NCI-H187 (cell line): ENCODE measurements around the gene EP300.
"Not testable (repeated sequence)": the region's sequence is repeated elsewhere in the genome, so short reads cannot be mapped to it uniquely, and the experiment has no call there.

Experiments used
- DNase-seq, 2 experiments: peaks; one replicate each; lab custom pipeline; 2025; lab: John Stamatoyannopoulos, UW

EP300 gene

DNA sequence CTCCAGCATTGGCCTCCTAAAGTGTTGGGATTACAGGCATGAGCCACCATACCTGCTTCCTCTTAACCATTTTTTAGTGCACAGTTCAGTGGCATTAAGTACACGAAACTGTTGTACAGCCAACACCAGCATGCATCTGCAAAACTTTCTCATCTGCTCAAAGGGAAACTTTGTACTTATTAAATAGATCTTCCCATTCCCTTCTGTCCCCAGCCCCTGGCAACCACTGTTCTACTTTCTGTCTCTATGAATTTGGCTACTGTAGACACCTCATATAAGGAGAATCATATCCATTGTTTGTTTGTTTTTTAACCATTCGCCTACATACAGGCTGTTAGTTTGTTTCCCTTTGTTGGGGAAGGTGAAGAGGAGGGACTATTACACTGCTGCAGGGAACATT lies 6.5 kb upstream of the EP300 start:
- no peak for DNase-seq

DNA sequence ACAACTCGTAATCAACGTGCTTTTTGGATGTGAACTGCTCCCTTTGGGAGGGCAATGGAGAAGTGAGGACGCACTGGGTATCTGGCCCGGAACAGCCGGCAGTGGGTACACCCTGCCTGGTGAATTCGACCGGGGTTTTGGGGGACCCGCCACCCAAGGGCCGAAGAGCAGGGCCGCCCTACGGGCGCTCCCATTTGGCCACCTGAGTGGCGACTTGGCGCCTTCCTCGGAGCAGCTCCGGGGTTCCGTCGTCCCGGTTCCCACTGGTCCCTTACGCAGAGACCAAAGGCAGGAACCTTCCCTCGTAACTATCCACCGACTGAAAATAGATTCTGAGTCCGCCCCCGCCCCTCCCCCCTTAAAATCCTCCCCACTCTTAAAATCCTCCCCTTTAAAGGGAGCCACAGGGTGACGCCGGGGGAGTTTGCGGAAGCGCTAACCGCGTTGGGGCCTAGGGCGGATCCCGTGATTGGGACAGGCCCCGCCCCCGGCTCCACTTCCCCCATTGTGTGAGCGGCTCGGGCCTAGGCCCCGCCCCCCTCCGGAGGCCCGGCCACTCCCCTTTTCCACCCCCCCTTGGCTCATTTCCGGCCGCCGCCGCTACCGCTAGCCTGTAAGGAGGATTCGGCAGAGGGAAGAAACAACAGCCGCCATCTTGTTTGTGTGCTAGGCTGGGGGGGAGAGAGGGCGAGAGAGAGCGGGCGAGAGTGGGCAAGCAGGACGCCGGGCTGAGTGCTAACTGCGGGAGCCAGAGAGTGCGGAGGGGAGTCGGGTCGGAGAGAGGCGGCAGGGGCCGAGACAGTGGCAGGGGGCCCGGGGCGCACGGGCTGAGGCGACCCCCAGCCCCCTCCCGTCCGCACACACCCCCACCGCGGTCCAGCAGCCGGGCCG lies 1.0 kb upstream of the EP300 start:
- DNase-seq, result peak; percentile 78 to 93

DNA sequence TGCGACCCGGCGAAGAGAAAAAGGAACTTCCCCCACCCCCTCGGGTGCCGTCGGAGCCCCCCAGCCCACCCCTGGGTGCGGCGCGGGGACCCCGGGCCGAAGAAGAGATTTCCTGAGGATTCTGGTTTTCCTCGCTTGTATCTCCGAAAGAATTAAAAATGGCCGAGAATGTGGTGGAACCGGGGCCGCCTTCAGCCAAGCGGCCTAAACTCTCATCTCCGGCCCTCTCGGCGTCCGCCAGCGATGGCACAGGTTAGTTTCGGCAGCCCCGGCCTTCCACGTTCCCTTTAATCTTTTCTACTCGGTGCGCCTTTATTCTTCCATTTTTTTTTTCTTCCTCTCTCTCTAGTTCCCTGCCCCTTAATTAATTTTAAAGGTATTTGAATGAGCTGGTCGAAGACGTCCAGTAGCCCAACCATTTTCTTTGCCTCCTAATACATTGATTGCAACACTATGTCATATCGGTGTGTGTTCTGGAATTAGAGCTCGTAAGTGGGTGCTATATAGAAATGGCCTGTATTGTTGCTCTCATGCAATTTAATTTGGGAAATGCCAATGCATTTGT lies 537 bp downstream of the EP300 start:
- DNase-seq, result no peak

DNA sequence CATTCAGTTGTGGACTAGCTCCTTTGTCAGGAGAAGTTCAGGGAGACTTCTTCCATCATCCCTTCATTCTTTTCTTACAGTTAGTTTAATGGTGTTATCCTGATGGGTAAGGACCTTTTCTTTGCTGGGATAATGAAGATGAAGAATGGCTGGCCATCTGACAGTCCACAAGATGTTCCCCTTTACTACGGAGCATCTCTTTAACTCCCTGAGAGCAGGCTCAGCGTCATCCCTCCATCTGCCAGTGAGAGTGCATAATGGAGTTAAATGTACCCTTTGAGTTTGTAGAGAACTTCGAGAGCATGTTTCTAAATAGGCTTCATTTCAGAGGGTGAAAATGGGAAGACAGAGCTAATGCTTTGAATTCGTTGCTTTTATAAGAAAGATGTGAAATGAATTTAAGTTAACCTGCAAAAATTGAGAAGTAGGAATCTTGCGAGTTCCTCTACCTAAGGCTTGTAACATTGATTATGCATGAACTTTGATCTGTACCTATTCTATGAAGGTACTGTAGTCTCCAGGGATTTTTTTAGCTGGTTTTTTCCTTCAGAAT lies 1.7 kb downstream of the EP300 start:
- no peak for DNase-seq

DNA sequence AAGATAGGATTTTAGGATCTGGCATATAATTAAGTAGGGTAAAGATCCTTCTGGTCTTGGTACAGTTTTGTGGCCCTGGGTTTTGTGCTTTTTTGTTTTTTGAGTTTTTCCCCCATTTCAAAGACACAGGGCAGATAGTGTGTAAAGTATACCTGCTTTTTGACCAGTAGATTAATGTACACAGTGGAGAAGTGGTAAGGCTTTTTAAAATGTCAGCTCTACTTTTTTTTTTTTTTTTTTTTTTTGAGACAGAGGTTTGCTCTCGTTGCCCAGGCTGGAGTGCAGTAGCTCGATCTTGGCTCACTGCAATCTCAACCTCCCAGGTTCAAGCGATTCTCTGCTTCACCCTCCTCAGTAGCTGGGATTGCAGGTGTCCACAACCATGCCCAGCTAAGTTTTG lies 4.0 kb downstream of the EP300 start:
- DNase-seq, result no peak

DNA sequence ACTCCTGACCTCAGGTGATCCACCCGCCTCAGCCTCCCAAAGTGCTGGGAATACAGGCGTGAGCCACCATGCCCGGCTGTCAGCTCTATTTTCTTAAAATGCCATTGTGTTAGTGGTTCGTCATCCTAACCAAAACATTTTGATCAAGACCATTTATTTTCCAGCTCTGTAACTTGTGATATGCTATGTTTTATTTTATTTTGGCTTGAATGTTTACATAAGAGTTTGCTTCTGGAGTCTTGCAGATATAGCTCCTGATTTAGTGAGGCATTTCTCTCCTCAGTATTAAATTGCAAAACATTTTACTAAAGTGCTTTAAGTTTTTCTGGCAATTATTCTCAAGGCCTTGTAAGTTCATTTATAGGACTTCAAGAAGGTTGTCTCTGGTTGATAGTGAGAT lies 4.4 kb downstream of the EP300 start:
- DNase-seq, result no peak

DNA sequence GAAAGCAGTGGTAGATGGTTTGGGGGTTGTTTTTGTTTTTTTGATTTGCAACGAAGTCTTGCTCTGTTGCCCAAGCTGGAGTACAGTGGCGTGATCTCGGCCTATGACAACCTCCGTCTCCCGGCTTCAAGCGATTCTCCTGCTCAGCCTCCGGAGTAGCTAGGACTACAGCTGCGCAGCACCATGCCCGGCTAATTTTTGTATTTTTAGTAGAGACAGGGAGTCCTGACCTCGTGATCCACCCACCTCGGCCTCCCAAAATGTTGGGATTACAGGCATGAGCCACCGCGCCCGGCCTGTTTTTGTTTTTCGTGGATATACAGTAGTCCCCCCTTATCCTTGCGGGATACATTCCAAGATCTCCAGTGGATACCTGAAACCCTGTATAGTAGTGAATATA lies 6.6 kb downstream of the EP300 start:
- DNase-seq, result no peak

DNA sequence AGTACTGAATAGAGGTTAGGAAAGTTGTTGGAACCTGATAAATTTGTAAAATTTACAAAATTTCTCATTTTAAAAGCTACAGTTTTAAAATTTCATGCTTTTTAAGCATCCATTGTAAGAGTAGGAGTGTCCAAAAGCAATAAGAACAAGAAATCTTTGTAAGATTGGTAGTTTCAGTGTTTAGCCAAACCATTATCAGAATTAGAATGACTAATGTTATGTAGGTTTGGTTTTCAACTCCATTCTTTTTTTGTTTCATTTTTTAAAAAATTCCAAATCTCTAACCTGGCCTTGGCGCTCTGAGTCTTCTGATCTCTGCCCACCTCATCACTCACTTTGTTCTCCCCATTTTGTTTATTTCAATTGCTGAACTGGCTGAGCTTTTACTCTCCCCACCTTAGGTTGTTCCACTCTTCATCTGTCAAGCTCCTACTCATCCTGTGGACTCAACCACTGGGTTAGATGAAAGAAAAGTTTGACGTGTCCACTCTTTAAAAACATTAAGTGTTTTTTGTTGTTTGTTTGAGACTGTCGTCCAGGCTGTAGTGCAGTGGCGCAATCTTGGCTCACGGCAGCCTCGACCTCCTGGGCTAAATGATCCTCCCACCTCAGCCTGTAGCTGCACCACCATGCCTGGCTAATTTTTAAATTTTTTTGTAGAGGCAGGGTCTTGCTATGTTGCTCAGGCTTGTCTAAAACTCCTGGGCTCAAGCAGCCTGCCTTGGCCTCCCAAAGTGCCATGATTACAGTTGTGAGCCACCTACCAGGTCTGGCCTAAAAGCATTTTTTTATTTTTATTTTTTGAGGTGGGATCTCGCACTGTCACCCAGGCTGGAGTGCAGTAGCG lies 14.0 kb downstream of the EP300 start:
- no peak for DNase-seq

DNA sequence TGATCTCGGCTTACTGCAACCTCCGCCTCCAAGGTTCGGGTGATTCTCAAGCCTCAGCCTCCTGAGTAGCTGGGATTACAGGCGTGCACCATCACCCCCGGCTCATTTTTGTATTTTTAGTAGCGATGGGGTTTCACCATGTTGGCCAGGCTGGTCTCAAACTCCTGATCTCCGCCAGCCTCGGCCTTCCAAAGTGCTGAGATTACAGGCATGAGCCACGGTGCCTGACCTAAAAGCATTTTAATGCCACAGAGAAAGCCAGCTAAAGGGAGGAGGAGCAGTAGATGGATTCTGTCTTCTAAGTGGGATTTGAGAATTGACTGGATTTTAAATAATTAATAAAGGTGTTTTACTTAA lies 14.6 kb downstream of the EP300 start:
- not testable (repeated sequence) for DNase-seq

DNA sequence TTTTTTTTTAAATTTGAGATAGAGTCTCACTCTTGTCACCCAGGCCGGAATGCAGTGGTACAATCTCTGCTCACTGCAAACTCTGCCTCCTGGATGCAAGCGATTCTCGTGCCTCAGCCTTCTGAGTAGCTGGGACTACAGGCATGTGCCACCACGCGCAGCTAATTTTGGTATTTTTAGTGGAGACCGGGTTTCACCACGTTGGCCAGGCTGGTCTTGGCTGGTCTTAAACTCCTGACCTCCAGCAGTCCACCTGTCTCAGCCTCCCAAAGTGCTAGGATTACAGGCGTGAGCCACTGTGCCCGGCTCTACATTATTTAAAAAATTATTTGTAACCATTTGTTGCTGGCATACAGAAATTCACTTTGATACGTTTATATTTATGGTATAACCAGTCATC lies 18.6 kb downstream of the EP300 start:
- no peak for DNase-seq

DNA sequence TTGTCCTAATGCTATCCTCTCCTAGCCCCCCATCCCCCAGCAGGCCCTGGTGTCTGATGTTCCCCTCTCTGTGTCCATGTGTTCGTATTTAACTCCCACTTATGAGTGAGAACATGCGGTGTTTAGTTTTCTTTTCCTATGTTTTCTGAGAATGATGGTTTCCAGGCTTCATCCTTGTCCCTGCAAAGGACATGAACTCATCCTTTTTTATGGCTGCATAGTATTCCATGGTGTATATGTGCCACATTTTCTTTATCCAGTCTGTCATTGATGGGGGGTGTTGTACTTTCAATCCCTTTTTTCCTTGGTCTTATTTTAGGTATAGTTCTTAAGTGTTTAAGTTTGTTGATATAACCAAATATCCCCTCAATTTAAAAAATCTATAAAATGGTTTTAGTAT lies 23.9 kb downstream of the EP300 start:
- no peak for DNase-seq

DNA sequence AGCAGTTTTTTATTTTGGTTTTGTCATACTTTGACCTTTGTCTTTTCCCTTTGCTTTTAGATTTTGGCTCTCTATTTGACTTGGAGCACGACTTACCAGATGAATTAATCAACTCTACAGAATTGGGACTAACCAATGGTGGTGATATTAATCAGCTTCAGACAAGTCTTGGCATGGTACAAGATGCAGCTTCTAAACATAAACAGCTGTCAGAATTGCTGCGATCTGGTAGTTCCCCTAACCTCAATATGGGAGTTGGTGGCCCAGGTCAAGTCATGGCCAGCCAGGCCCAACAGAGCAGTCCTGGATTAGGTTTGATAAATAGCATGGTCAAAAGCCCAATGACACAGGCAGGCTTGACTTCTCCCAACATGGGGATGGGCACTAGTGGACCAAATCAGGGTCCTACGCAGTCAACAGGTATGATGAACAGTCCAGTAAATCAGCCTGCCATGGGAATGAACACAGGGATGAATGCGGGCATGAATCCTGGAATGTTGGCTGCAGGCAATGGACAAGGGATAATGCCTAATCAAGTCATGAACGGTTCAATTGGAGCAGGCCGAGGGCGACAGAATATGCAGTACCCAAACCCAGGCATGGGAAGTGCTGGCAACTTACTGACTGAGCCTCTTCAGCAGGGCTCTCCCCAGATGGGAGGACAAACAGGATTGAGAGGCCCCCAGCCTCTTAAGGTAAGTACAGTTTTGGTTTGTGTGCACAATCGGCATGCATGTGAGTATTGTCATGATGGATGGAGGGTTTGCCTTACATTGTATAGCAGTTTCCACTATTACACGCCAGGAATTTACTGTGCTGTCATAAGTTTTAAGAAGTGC lies 25.0 kb downstream of the EP300 start:
- no peak for DNase-seq

DNA sequence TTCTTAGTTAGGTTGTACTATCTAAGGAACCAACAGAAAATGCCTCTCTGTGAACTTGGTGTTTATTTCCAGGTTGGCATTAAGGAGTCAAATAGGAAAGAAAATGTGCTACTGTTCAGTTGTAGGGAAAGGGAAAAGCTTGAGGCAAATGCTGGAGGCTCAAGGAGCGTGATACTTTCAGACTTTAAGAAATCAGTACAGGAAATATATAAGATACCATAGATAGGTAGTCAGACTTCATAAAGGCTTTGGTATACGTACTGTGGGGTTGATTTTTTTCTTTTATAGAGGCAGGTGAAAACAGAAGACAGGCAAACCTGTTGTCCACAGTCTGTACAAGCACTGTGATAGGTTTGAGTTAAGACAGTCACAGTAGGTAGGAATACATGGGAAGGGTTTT lies 30.8 kb downstream of the EP300 start:
- no peak for DNase-seq

DNA sequence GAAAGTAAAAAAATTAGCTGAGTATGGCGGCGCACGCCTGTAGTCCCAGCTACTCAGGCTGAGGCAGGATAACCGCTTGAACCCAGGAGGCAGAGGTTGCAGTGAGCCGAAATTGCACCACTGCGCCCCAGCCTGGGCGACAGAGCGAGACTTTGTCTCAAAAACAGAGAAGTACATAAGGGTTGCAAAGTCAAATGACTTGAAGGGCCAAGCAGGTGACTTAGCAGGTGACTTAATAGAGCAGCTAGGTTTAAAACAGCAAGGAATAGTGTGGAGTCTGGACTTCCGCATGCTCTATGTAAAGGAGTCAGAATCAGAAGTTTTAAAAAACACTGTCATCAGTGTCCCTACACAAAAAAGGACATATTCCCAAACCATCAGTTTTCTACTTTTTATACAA lies 31.7 kb downstream of the EP300 start:
- DNase-seq, result no peak

DNA sequence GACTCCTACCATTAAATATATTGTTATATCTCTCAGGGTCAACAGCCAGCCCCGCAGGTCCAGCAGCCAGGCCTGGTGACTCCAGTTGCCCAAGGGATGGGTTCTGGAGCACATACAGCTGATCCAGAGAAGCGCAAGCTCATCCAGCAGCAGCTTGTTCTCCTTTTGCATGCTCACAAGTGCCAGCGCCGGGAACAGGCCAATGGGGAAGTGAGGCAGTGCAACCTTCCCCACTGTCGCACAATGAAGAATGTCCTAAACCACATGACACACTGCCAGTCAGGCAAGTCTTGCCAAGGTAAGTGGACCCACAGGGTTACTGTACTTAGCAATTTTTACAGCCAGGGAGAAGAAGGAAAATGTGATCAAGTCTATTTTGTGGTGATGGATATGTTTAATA lies 35.1 kb downstream of the EP300 start:
- DNase-seq, result no peak

DNA sequence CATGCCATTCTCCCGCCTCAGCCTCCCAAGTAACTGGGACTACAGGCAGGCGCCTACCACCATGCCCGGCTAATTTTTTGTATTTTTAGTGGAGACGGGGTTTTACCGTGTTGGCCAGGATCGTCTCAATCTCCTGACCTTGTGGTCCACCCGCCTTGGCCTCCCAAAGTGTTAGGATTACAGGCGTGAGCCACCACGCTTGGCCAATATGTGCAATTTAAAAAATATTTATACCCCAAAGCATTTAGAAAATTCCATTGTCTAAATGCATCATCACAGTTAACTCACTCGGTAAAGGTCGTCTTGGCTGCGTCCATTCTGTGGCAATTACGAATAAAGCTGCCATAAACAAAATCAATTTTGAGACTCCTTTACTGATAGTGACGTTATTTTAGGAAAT lies 36.2 kb downstream of the EP300 start:
- DNase-seq, result no peak

DNA sequence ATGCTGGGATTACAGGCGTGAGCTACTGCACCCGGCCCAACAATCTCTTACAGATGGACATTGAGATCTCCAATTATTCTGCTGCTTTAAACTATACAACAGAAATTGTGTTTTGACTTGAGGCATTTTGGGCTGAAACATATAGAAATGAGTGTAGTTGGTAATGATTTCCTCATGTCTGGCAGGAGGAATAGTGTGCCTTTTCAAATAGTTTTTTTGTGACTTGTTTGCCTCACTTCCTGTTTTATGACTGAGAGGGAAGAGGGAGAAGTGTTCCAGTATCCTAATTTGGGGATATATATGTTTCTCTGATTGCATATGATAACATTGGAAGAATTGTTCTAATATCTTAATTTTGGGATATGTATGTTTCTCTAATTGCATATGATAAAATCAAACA lies 40.2 kb downstream of the EP300 start:
- no peak for DNase-seq

DNA sequence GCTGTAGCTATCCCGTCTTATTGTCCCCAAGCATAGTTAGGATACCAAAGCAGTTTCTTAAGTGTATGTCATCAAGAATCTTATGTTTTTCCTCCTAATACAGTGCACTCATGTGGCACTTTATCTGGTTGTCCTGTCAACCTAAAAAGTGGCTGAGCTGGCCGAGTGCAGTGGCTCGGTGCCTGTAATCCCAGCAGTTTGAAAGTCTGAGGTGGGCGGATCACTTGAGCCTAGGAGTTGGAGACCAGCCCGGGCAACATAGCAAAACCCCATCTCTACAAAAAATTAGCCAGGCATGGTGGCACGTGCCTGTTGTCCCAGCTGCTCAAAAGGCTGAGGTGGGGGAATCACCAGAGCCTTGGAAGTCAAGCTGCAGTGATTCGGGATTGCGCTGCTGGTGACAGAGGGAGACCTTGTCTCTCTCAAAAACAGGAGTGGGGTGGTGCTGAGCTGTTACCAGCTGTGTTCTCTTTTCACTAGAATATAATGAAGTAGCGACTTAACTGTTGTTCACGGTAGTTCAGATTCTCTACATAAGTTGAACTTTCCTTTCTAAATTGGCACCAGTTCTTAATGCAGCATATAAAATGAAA lies 48.1 kb downstream of the EP300 start:
- no peak for DNase-seq

DNA sequence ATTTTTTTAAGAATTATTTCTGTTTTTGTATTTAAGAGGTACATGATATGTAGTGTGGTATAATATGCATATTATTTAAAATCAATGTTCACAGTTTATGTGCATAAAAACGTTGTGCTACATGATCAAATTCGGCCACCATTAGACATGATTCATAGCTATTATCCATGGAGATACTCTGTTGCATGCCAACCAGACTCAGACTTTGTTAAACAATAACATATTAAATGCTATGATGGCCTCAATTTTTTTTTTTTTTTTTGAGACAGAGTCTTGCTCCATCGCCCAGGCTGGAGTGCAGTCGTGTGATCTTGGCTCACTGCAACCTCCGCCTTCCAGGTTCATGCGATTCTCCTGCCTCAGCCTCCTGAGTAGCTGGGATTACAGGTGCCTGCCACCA lies 53.5 kb downstream of the EP300 start:
- DNase-seq, result not testable (repeated sequence)

DNA sequence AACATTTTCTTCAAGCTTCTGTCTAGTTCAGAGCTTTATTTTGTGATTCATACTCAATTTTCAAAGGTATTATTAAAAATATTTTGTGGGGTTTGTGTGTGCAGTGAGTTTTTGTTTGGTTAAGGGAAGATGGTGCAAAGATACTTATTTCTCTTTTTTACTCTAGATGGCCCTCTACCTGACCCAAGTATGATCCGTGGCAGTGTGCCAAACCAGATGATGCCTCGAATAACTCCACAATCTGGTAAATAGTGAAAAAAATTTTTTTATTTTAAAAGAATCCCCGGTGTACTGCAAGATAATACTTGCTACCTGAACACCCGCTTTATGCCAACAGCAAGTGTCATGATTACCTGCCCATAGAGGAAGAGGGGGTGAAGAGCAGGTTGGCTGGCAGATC lies 54.2 kb downstream of the EP300 start:
- no peak for DNase-seq

DNA sequence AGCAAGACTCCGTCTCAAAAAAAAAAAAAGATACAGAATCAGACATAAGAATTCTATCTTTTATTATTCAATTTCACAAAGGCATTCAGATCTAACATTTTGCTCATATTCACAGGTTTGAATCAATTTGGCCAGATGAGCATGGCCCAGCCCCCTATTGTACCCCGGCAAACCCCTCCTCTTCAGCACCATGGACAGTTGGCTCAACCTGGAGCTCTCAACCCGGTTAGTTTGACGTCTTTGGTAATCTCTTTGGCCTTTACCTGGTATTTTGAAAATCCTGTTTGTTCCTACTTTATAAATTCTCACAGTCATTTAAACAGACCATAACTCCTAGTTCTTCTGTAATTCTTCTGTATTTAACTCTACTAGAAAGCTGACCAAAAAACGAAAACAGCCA lies 55.3 kb downstream of the EP300 start:
- DNase-seq, result no peak
